Activated CD8-positive, alpha-beta memory T cell treated with anti-CD3 and anti-CD28 coated beads, Interleukin-2, amount 10 ng/mL, durations not matched to agents 7 days and 5 days (primary cell): ENCODE data around the gene MT2A. TPM values are rescaled to one million over a fixed set of nuclear protein-coding genes. Genes with fewer than 3 reads are reported as not detected.

Experiments used
- ATAC-seq: fragments of 150-1000 bp; cut with Tn5 transposase; one replicate; pipeline ENCODE4 v1.10.0; 2021; ENCODE audit warnings: moderate library complexity
- CTCF ChIA-PET: fragments of 350-600 bp; sonication (Branson Sonifier 250); formaldehyde crosslinking; loops from one replicate; lab custom pipeline; 2021; ENCODE audit warnings: antibody characterized with exemption; lab: Charles Lee
- DNase-seq: peaks from one replicate; pipeline ENCODE4 v3.0.0-alpha.2; 2020
- H3K27ac Mint-ChIP-seq: one replicate; pipeline ENCODE4 v1.8.0; 2021; ENCODE audit warnings: mild to moderate bottlenecking, mixed read lengths
- H3K27me3 Mint-ChIP-seq: one replicate; pipeline ENCODE4 v1.8.0; 2021; ENCODE audit warnings: mixed read lengths
- H3K36me3 Mint-ChIP-seq: one replicate; pipeline ENCODE4 v1.8.0; 2021; ENCODE audit warnings: mild to moderate bottlenecking, mixed read lengths
- H3K4me1 Mint-ChIP-seq: one replicate; pipeline ENCODE4 v1.8.0; 2021; ENCODE audit warnings: mixed read lengths
- H3K4me3 Mint-ChIP-seq: one replicate; pipeline ENCODE4 v1.8.0; 2021; ENCODE audit warnings: mild to moderate bottlenecking, moderate library complexity, mixed read lengths
- H3K9me3 Mint-ChIP-seq: one replicate; pipeline ENCODE4 v1.8.0; 2022; ENCODE audit warnings: low read depth, mixed read lengths
- total RNA-seq, 2 experiments: library from RNA; stranded (reverse); gene quantifications; one replicate each; pipeline ENCODE4 v1.2.3, GENCODE V29; 2021

MT2A gene
- total RNA-seq, 2 experiments from 2014 or later: 121 to 125 TPM

DNA sequence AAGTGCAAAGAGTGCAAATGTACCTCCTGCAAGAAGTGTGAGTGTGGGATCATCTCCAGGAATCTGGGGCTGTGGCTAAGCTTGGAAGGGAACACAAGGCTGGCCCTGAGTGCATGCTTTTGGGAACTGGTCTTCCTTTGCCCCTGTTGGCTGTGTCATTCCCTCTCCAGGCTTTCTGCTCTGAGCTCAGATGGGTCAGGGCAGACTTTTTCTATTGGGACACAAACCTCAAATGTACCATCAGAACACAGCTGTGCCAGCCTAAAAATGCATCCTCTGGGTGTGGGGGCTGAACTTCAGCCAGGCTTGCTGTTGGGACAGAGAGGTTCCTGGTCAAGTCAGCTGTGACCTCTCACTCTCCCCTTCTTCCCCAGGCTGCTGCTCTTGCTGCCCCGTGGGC lies 44.2 kb downstream of the MT2A start:
- Mint-ChIP-seq H3K27ac (no peak overlapping the region), H3K27me3 (peaks cover 37% of the 10 kb centered on the region), H3K9me3 (no peaks in the 10 kb centered on the region), H3K4me3 (no peak overlapping the region), H3K4me1 (peaks cover 4% of the 10 kb centered on the region), H3K36me3 (no peaks in the 10 kb centered on the region)
- DNase-seq (no peak), ATAC-seq (no peak)
- CTCF ChIA-PET: interaction anchor here (1.0 to 1.6 kb wide), 2 partner anchors 9 to 21 kb away, joined by 3 read pairs; no protein-coding TSS in a partner anchor

DNA sequence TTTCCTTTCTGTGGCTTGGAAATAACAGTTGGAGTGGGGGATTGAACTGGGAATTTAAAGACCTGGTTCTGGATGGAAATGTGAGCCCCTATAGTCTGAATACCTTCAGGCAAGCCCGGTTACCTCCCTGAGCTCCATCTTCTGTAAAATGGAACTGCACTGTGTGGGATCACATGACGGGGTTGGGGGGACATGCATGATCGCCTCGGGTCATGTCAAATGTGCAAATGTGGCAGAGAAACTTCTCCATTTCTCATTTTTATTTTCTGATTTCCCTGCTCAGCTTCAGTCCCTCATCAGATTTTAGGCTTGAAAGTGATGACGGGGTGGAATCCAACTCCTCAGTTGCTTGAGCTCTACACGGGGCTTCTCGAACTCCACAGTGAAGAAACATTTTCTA lies 44.8 kb downstream of the MT2A start:
- no peaks in the 10 kb centered on the region for H3K9me3 Mint-ChIP-seq
- peaks cover 8% of the 10 kb centered on the region for H3K4me1 Mint-ChIP-seq
- peaks cover 32% of the 10 kb centered on the region for H3K27me3 Mint-ChIP-seq
- no peak for ATAC-seq
- no peaks in the 10 kb centered on the region for H3K36me3 Mint-ChIP-seq
- no peak overlapping the region for H3K4me3 Mint-ChIP-seq
- no peak for DNase-seq
- H3K27ac Mint-ChIP-seq: no peak overlapping the region
- CTCF ChIA-PET: interaction anchor here (1.0 to 1.6 kb wide), 2 partner anchors 10 to 21 kb away, joined by 3 read pairs; no protein-coding TSS in a partner anchor

DNA sequence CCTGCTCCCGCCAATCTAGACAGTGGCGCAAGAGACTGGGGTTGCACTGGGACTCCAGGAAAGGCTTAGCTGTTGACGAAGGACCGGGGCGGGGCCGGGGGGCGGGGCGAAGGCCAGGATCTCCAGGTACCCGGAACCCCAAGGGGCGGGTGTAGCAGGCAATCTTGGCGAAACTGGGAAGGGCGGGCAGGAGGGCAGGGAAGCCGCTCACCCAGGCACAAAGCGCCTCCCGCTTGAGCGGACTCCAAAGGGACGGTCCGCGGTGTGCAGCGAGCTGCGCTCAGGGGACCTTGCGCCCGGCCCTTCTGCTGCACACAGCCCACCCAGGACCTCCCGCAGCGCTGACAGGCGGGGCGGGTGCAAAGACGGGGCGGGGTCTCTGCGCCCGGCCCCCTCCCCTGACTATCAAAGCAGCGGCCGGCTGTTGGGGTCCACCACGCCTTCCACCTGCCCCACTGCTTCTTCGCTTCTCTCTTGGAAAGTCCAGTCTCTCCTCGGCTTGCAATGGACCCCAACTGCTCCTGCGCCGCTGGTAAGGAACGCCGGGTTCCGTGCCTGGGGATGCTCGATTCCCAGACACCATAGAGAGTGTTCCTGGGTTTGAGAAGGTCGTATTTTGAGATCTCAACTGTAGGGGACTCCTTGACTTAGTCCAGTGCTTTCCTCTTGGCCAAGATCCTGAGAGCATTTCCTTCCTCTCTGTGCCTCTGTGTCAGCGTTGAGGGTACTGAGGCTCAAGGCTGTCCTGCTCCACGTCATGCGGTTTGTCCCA lies 49.4 kb downstream of the MT2A start, which contains the start of gene MT1F:
MT1F (plus strand) TSS at position 405 of the 772 bp plus-strand sequence; CDS start at position 505, 100 bp downstream.
- Mint-ChIP-seq H3K36me3 (no peaks in the 10 kb centered on the region), H3K4me1 (peaks cover 27% of the 10 kb centered on the region), H3K9me3 (no peaks in the 10 kb centered on the region), H3K4me3 (peak within 1 kb of the TSS; percentile 90), H3K27ac (peak within 1 kb of the TSS; percentile 88), H3K27me3 (peaks cover 9% of the 10 kb centered on the region)
- DNase-seq (peak; percentile 87), ATAC-seq (peak; percentile 91)
- CTCF ChIA-PET: interaction anchor here (0.7 to 1.1 kb wide), 2 partner anchors 14 to 45 kb away, joined by 3 read pairs; no protein-coding TSS in a partner anchor

- peaks cover 5% of the 10 kb centered on the region for H3K27me3 Mint-ChIP-seq
- peak overlapping the region; percentile 88 for H3K27ac Mint-ChIP-seq
- H3K9me3 Mint-ChIP-seq: no peaks in the 10 kb centered on the region
- H3K36me3 Mint-ChIP-seq: no peaks in the 10 kb centered on the region
- CTCF ChIA-PET: interaction anchor here (0.6 to 1.1 kb wide), 2 partner anchors 44 to 46 kb away, joined by 3 read pairs; no protein-coding TSS in a partner anchor
- peaks cover 29% of the 10 kb centered on the region for H3K4me1 Mint-ChIP-seq
- ATAC-seq (no peak), DNase-seq (no peak)
- H3K4me3 Mint-ChIP-seq: peak overlapping the region; percentile 90
Observed at GRCh38 chr16:56658327-56658875, 50.0 kb downstream of the MT2A start.

Other genes starting within 250 kb of the MT2A start
- gene AMFR, start 183.0 kb upstream of the MT2A start, total RNA-seq: 10 to 100 TPM; 48.9 to 54.2 TPM
- gene NUDT21, start 157.3 kb upstream of the MT2A start, total RNA-seq: 100 to 1,000 TPM; 242 to 279 TPM
- gene OGFOD1, start 157.0 kb upstream of the MT2A start, total RNA-seq: 10 to 100 TPM; 41.9 to 63.1 TPM
- 1 to 10 TPM; 6.2 to 8.2 TPM for gene BBS2, start 88.6 kb upstream of the MT2A start, total RNA-seq
- gene MT4, start 43.5 kb upstream of the MT2A start, total RNA-seq: not detected
- gene MT3, start 19.1 kb upstream of the MT2A start, total RNA-seq: 1 to 10 TPM in 1 of 2 experiments, not detected in 1; 3.6 TPM
- gene MT1E, start 17.2 kb downstream of the MT2A start, total RNA-seq: 10 to 100 TPM; 41.2 to 54.1 TPM
- gene MT1M, start 24.1 kb downstream of the MT2A start, total RNA-seq: not detected
- under 1 TPM in 1 of 2 experiments, not detected in 1; 0.91 TPM for gene MT1A, start 30.1 kb downstream of the MT2A start, total RNA-seq
- gene MT1B, start 43.3 kb downstream of the MT2A start, total RNA-seq: not detected
- 10 to 100 TPM; 11.4 to 20.6 TPM for gene MT1F, start 49.4 kb downstream of the MT2A start, total RNA-seq
- 1 to 10 TPM; 2.8 to 3.4 TPM for gene MT1G, start 59.5 kb downstream of the MT2A start, total RNA-seq
- gene MT1H, start 61.2 kb downstream of the MT2A start, total RNA-seq: not detected
- gene MT1X, start 73.9 kb downstream of the MT2A start, total RNA-seq: 10 to 100 TPM; 34.2 to 39.5 TPM
- gene NUP93, start 121.5 kb downstream of the MT2A start, total RNA-seq: 100 to 1,000 TPM; 126 to 129 TPM